ENCODE measurements around the gene EYA3. TPM values are rescaled to one million over a fixed set of nuclear protein-coding genes. Genes with fewer than 3 reads are reported as not detected.
A peak's percentile ranks its signal among the peaks of the same experiment; 100 is the strongest.

The EYA3 gene
- total and polyA plus RNA-seq, 2 of the 4 experiments (the other 2 are of a cell fraction): 9.1 to 17.6 TPM

DNA sequence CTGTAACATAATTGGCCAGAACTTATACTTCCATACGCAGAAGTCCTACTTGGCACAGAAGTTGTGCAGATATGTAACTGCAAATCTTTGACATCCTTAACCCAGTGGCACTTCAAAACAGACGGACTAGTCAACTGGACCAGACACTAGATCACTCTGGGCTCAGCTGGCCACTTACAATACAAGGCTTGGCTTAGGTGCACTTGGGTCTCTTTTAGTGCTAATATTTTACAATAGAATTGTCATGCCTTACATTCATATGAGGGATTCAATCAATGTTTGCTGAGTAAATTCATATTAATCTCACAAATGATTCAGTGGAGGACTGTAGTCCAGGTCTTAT lies 108.6 kb downstream of the EYA3 start:
- no peak overlapping the region for H2AK9ac ChIP-seq (replicated peaks; ENCODE audit: low read depth, low read length, poor library complexity)
- H4K91ac ChIP-seq (ENCODE audit: insufficient read depth, low read depth, low read length): no peak overlapping the region
- dilution Hi-C loops (cut with HindIII; ENCODE audit: low sequenced_read_pairs, unreplicated experiment) (no loop called here), intact Hi-C loops (cut with micrococcal nuclease) (loop anchor here (1.0 kb wide), 2 partner anchors 117 to 122 kb away; no protein-coding TSS in a partner anchor), in situ Hi-C loops (cut with MboI; ENCODE audit: low sequenced_read_pairs) (loop anchor here (5.0 kb wide), 1 partner anchor 118 kb away; no protein-coding TSS in a partner anchor)
- no peak overlapping the region for H3K14ac ChIP-seq (replicated peaks; ENCODE audit: low read depth, low read length)
- no peak overlapping the region for H4K8ac ChIP-seq (ENCODE audit: low read depth in 2 of 2, low read length in 2 of 2)
- no peaks in the 10 kb centered on the region for H3K79me1 ChIP-seq (ENCODE audit: low read depth in 1 of 2, low read length in 2 of 2)
- no peak overlapping the region for H4K5ac ChIP-seq (ENCODE audit: low read depth, low read length)
- H2AFZ ChIP-seq (replicated peaks; ENCODE audit: low read length, poor library complexity): no peak overlapping the region
- H3K4me2 ChIP-seq (ENCODE audit: low read depth, low read length): peak overlapping the region; percentile 47
- H2BK120ac ChIP-seq (ENCODE audit: low read depth, low read length): no peak overlapping the region
- no TSS peak for BruUV-seq (replicated peaks)
- TF ChIP-seq NFE2L2 (IDR thresholded peaks at IDR 0.05; ENCODE audit: low read depth, low read length) (no peak), POLR2A (IDR thresholded peaks at IDR 0.05; ENCODE audit: low read depth, low read length) (no peak), MAZ (IDR thresholded peaks at IDR 0.05; ENCODE audit: borderline replicate concordance, low read depth, low read length) (no peak), RFX5 (IDR thresholded peaks at IDR 0.05; ENCODE audit: low read depth, low read length) (no peak), CHD1 (IDR thresholded peaks at IDR 0.05; ENCODE audit: low read depth, low read length) (no peak), CEBPB (IDR thresholded peaks at IDR 0.05; ENCODE audit: low read depth, low read length) (no peak), CTCF (conservative IDR thresholded peaks at IDR 0.05; ENCODE audit: low read depth, low read length) (no peak), SMC3 (IDR thresholded peaks at IDR 0.05; ENCODE audit: low read depth, low read length) (no peak), BHLHE40 (IDR thresholded peaks at IDR 0.05; ENCODE audit: low read depth, low read length) (no peak), FOS (IDR thresholded peaks at IDR 0.05; ENCODE audit: low read depth, low read length) (no peak), RCOR1 (IDR thresholded peaks at IDR 0.05; ENCODE audit: insufficient replicate concordance, low read length) (no peak), MXI1 (IDR thresholded peaks at IDR 0.05; ENCODE audit: borderline replicate concordance, low read depth, low read length) (no peak), RAD21 (IDR thresholded peaks at IDR 0.05; ENCODE audit: low read length) (no peak), MAFK (IDR thresholded peaks at IDR 0.05; ENCODE audit: low read depth, low read length) (no peak)
- TF ChIP-seq, protein P1, sequence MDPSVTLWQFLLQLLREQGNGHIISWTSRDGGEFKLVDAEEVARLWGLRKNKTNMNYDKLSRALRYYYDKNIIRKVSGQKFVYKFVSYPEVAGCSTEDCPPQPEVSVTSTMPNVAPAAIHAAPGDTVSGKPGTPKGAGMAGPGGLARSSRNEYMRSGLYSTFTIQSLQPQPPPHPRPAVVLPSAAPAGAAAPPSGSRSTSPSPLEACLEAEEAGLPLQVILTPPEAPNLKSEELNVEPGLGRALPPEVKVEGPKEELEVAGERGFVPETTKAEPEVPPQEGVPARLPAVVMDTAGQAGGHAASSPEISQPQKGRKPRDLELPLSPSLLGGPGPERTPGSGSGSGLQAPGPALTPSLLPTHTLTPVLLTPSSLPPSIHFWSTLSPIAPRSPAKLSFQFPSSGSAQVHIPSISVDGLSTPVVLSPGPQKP (IDR thresholded peaks at IDR 0.05; ENCODE audit: borderline replicate concordance, low read depth, low read length): no peak
- TF ChIP-seq, protein P2, sequence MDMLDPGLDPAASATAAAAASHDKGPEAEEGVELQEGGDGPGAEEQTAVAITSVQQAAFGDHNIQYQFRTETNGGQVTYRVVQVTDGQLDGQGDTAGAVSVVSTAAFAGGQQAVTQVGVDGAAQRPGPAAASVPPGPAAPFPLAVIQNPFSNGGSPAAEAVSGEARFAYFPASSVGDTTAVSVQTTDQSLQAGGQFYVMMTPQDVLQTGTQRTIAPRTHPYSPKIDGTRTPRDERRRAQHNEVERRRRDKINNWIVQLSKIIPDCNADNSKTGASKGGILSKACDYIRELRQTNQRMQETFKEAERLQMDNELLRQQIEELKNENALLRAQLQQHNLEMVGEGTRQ (IDR thresholded peaks at IDR 0.05; ENCODE audit: low read depth, low read length): no peak
- H3K4me1 ChIP-seq (ENCODE audit: control insufficient read depth, insufficient read depth, low read length): peaks cover 2% of the 10 kb centered on the region
- H3K23ac ChIP-seq (ENCODE audit: low read depth, low read length): no peak overlapping the region
- no peaks in the 10 kb centered on the region for H3K9me1 ChIP-seq (ENCODE audit: insufficient read depth, low read length)
- H3K4me3 ChIP-seq (ENCODE audit: insufficient read depth, low read depth, low read length): no peak overlapping the region
- H3K9me3 ChIP-seq (ENCODE audit: control insufficient read depth, insufficient read depth, low read length): no peaks in the 10 kb centered on the region
- H3K56ac ChIP-seq (ENCODE audit: extremely low read depth, insufficient read depth, low read length): no peak overlapping the region
- no peak overlapping the region for H2BK15ac ChIP-seq (ENCODE audit: low read depth, low read length)
- ChIA-PET CTCF (interaction anchor here (1.1 to 1.2 kb wide), 4 partner anchors 10 to 123 kb away, joined by 3 to 6 read pairs (median 4); no protein-coding TSS in a partner anchor), POLR2A (ENCODE audit: unreplicated experiment) (interaction anchor here (1.0 kb wide), 1 partner anchor 11 kb away, joined by 4 read pairs; no protein-coding TSS in a partner anchor)
- no peak overlapping the region for H3K27ac ChIP-seq (ENCODE audit: insufficient read depth, low read length)
- ATAC-seq (ENCODE audit: low read depth) (no peak), DNase-seq (no peak)
- 0% methylated on average over 1 of the region's 2 CpGs; no CpG with 5 or more reads in 1 of the 2 experiments for WGBS, 2 experiments (ENCODE audit: extremely low coverage in 2 of 2, insufficient read length in 1 of 2)
- no peaks in the 10 kb centered on the region for H4K20me1 ChIP-seq (ENCODE audit: insufficient read depth, low read length)
- H3K27me3 ChIP-seq (ENCODE audit: control insufficient read depth, insufficient read depth, low read length): no peaks in the 10 kb centered on the region
- H3K36me3 ChIP-seq (ENCODE audit: control insufficient read depth, insufficient read depth, low read length): no peaks in the 10 kb centered on the region
- no peak overlapping the region for H2AK5ac ChIP-seq (ENCODE audit: low read depth, low read length)
- no peak overlapping the region for H3K9ac ChIP-seq (ENCODE audit: low read depth, low read length)
- no peak overlapping the region for H3K18ac ChIP-seq (ENCODE audit: low read depth, low read length)
- no peak overlapping the region for H2BK5ac ChIP-seq (ENCODE audit: low read depth, low read length, poor library complexity, severe bottlenecking)
- no peak overlapping the region for H3K4ac ChIP-seq (ENCODE audit: low read depth, low read length)
- H2BK20ac ChIP-seq (ENCODE audit: low read depth, low read length): no peak overlapping the region

Data from IMR-90 (cell line).